A673 (cell line): ENCODE data around the gene MLIP.

Source experiments
- CTCF ChIP-seq: fragments of 300-800, 200-600 bp; sonication (generic); conservative IDR thresholded peaks from 2 replicates; pipeline ENCODE4 v1.5.1; 2017; ENCODE audit warnings: low read depth, mild to moderate bottlenecking, antibody characterized with exemption, low read length, moderate library complexity, mixed read lengths
- EZH2 ChIP-seq: fragments of 200-600 bp; sonication (generic); IDR thresholded peaks from 2 replicates; pipeline ENCODE4 v1.6.1; 2017; ENCODE audit warnings: borderline replicate concordance, low read depth, mild to moderate bottlenecking, mixed read lengths, antibody characterized with exemption, low read length; ENCODE audit not compliant: poor library complexity, severe bottlenecking

DNA sequence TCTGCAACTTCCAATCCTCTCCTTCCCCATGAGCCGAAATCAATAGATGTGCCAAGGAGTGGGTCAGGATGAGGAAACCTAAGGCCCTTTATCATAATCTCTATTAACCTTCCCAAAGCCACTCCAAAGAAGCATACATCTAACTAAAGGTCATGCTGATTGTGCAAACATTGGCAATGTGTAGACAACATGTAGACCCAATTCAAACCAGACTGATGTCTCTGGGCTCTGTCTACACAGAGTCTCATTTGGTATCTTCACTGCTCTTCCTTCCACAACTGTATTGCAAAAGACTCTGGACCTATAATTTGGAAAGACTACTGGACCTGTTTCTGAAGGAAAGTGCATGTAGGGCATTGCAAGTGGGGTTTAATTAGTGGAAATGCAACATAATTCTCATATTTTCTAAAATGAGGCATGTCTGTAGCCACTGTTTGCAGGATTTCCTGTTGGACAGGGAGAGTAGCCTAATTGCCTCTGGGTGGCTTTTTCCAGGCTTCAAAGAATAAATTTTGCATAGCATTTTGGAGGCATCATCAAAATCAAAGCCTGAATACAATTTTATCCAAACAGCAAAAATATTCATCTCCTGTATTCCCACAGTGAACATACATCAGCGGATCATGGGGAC is 35.0 kb upstream of the MLIP start:
- TF ChIP-seq EZH2 (no peak), CTCF (no peak)
